HG03460 (cell line): ENCODE data around the gene AXIN1.

Source experiments
- ATAC-seq: cut with Tn5 transposase; IDR thresholded peaks from one replicate; pipeline ENCODE4 v1.9.1; 2021; ENCODE audit not compliant: unreplicated experiment

AXIN1 gene

GRCh38 chr16:307691-308312, 44.7 kb downstream of the AXIN1 start:
- no peak for ATAC-seq

GRCh38 chr16:306911-307370, 45.6 kb downstream of the AXIN1 start:
- no peak for ATAC-seq

- ATAC-seq: no peak
These were observed 46.5 kb downstream of the AXIN1 start for GRCh38 chr16:305916-306626.

- ATAC-seq: no peak
These were observed 48.6 kb downstream of the AXIN1 start for GRCh38 chr16:303760-304505.

- no peak for ATAC-seq
These were observed 50.6 kb downstream of the AXIN1 start for GRCh38 chr16:301950-302349.

GRCh38 chr16:301235-301634, 51.3 kb downstream of the AXIN1 start:
- ATAC-seq: no peak

- ATAC-seq: no peak
These were observed 54.7 kb downstream of the AXIN1 start for GRCh38 chr16:297832-298231.

GRCh38 chr16:296806-297510, 55.6 kb downstream of the AXIN1 start:
- no peak for ATAC-seq

GRCh38 chr16:296276-296675, 56.2 kb downstream of the AXIN1 start:
- ATAC-seq: no peak

- no peak for ATAC-seq
These were observed 59.3 kb downstream of the AXIN1 start for GRCh38 chr16:293043-293775.

GRCh38 chr16:291539-291938, 61.0 kb downstream of the AXIN1 start:
- no peak for ATAC-seq

- no peak for ATAC-seq
These were observed 61.7 kb downstream of the AXIN1 start for GRCh38 chr16:290681-291405.

- ATAC-seq: no peak
These were observed 62.4 kb downstream of the AXIN1 start for GRCh38 chr16:290015-290680.

- no peak for ATAC-seq
These were observed 63.0 kb downstream of the AXIN1 start for GRCh38 chr16:289395-289997.

GRCh38 chr16:287981-288920, 64.3 kb downstream of the AXIN1 start:
- ATAC-seq: no peak

- no peak for ATAC-seq
These were observed 65.2 kb downstream of the AXIN1 start for GRCh38 chr16:287298-287811.

GRCh38 chr16:286491-287297, 65.8 kb downstream of the AXIN1 start:
- ATAC-seq: no peak
